ENCODE results near the gene FHL5.
"Not testable (repeated sequence)": the region's sequence is repeated elsewhere in the genome, so short reads cannot be mapped to it uniquely, and the experiment has no call there.

Gene FHL5

DNA sequence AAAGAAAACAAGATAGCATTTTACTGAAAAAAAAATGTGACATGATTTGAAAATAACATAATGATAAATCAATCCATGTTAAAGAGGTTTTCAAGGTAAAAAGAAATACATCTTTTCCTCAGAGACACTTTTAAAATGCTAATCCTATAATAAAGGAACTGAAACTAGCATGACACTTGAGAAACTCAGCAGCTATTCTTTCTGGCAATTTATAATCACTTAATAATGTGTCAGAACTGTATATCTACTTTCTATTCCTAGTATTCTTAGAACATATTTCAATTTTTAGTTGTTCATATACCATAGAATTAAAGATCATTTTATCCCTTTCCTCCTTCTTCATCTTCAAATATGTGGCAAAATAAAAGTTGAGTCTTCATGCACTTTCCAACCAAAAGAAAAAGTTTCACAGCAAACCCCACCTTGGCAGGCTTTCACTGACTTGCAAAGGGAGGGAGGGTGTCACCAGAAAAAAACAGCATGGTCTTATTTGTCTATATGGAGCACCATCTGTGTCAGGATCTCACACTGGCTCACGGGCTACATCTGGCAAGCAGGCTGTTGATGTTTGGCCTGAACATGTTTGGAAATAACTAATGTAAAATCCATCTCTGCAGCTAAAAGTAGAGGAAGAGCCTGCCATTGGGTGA is 48.5 kb downstream of the FHL5 start:
- DNase-seq (ENCODE audit: low spot score) = no peak

DNA sequence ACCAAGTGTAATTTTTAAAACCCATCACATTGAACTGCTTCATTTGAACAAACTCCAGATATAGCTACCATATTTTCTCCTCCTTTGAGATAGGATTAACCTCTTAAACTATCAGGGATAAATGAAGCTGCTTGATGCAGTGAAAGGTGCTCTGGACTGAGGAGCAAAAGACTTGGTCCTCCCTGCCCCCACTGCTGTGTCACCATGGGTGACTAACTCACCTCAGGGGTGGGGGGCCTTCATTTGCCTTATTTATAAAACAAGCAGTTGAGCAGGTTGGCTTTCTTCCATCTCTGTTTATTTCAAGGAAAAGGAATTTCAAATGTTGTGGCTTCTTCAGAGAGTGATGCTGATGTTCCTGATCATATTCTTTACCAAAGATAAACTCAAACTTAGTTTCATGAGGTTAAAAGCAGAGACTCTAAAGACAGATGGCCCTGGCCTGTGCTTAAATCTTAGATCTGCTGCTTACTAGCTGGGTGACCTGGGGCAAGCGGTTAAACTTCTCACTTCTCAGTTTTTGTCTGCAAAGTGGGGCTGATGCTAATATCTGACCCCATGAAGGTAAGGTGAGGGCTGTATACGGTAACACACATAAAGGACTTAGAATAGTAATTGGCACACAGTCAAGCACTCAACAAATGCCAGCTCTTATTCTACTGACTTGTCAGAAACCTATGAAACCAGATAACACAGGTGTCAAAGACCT is 50.5 kb downstream of the FHL5 start:
- no peak for DNase-seq (ENCODE audit: low spot score)

DNA sequence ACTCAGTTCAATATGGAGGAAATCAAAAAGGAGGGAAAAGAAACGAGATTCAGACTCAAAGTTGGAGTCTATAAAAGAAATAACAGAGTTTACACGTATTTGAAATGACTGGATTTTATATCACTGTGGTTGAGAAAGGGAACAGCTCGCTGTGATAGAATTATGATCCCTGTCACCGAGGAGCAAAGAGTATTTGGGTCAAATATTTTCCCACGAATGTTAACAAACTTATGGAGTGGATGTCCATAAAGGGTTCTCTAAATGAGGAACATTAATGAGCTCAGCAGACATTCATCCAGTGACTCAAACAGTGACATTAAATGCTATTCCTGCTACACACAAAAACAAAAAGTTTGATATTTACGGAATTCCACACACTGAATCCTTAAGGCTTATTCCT is 57.9 kb downstream of the FHL5 start:
- DNase-seq (ENCODE audit: low spot score) = no peak

DNA sequence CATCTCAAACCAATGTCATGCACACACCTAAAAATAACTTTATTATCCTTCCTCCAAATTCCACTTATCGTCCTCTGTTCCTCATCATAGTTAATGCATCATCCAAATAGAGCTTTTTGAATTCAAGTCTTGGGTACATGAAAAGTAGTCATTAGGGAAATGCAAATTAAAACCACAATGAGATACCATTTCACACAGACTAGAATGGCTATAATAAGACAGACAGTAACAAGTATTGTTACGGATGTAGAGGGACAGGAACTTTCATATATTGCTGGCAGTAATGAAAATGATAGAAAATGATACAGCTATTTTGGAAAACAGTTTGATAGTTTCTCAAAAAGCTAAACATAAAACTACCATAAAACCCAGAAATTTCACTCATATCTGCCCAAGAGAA is 59.1 kb downstream of the FHL5 start:
- no peak for DNase-seq (ENCODE audit: low spot score)

DNA sequence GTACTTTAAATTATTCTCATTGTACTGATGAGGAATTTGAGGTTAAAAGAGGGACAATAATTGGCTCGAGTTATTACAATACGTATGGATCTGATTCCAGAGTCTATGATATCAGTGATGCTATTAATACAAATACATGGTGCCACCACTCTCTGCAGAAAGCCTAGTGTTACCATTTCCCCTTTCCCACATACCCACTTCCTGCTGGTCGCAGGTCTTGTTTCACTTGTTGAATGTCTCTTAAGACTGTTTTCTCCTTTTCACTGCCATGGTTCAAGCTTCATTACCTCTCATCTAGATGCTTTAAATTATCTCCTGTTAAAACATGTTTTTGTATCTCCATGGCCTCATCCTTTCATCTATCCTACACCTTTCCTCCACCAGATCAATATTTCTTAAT is 62.0 kb downstream of the FHL5 start:
- DNase-seq (ENCODE audit: low spot score) = no peak

DNA sequence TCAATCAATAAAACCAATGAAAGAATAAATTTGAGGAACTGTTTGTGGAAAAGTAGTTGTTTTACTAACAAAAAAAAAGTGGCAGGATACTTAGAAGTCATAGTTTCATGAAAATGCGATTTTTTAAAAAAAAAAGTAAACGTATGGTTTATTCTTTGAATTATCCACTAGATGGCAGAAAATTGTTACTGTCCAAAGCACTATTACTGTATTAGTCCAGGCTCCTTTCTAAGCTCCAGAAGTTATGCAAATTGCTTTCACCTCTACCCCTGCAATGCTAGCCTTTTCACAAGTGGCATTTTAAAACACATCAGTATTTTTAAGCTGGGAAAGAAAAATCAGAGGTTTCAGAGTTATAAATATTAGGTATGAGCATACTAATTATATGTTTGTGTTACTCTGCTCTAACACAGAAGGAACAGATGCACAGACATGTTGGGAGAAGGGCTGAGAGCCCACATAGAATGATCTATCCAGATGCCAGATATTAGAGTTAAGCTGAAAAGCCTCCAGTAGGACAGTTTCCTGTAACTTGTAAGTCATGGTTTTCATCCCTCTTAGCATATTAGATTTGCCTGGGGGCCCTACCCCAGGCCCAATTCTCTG is 63.9 kb downstream of the FHL5 start:
- peak; percentile 49 for DNase-seq (ENCODE audit: low spot score)

DNA sequence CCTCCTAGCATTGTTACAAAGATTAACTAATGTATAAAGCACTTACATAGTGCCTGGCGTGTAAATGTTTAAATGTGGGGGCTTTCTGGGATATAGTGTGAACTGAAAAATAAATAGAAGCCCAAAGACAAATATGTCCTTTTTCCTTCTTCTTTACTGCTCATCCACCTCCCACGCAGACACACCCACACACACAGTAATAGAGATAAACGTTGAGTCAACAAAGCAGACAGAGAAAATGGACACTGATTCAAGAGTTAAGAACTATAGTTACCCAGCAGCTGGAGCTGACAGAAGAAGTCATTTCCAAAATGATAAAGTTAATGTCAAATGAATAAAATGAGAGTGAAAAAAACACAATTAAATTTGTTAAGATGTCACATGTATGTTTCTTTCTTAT is 68.3 kb downstream of the FHL5 start:
- no peak for DNase-seq (ENCODE audit: low spot score)

DNA sequence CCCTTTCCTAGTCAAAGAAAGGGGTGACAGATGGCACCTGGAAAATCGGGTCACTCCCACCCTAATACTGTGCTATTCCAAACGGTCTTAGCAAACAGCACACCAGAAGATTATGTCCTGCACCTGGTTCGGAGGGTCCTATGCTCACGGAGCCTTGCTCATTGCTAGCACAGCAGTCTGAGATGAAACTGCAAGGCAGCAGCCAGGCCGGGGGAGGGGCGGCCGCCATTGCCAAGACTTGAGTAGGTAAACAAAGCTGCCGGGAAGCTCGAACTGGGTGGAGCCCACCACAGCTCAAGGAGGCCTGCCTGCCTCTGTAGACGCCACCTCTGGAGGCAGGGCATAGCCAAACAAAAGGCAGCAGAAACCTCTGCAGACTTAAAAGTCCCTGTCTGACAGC is 75.1 kb downstream of the FHL5 start:
- not testable (repeated sequence) for DNase-seq (ENCODE audit: low spot score)

DNA sequence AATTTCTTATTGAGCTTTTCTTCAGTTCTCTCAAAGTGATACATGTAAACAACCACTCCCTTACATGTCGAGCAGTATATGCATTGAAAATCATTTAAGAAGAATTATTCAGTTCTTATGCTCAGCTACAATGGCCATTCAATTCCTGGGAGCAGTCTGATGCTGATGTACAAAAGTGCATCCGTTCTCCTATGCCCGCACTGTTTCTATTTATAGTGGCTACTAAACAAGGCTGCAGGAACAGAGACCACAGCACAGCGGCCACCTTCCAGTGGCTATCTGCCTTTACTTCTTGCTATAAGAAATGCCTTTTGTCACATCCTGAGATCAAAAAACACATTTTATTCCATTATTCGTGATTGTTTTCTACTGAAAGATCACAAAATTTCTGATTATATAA is 82.2 kb downstream of the FHL5 start:
- no peak for DNase-seq (ENCODE audit: low spot score)

DNA sequence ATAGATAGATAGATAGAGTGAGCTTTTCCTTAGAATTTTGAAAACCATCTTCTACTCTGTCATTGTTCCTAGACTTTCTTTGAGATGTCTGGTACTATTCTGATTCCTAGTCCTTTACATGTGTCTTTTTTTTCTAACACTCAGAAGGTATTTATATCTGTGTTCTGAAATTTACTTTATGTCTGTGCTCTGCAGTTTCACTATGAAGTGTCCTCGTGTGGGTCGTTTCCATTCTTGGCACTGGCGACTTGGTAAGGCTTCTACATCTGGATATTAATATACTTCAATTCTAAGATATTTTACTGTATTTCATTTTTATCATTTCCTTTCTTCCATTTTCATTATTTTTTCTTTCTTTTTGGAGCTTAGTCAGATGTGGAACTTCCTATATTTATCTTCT is 87.0 kb downstream of the FHL5 start:
- DNase-seq (ENCODE audit: low spot score) = no peak

DNA sequence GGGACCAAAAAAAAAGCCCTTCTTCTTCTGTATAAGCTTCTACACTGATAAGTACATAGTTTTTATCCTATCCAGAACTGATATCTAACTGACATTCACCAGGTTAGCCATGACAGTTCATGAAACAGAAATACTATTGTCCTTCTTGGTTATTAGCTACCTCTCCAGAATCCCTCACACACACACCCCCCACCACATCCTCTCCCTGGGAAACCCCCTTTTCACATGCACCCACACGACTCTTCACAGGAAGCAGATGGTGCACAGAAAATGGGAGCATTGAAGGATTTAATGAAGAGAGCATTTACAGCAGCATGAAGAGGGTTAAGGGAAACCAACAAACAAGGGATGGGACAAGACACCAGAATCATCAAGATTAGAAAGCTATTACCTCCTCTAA is 88.9 kb downstream of the FHL5 start:
- no peak for DNase-seq (ENCODE audit: low spot score)

DNA sequence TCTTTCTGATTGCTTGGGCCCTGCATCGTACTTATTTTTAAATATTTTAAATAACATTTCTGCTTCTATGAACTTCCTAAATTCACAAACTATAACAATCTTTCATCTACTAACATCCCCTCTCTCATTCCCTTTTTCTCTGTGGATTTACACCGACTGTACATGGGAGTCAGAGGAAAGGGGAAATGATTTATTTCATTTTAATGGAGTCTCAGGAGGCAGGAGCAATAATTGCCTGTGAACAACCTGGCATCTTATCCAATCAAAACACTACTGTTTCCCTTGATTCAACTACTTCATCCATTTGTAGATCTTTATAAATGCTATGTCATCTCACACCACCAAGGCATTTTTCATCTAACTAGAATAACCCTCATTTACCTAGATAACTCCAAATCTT is 89.6 kb downstream of the FHL5 start:
- no peak for DNase-seq (ENCODE audit: low spot score)

DNA sequence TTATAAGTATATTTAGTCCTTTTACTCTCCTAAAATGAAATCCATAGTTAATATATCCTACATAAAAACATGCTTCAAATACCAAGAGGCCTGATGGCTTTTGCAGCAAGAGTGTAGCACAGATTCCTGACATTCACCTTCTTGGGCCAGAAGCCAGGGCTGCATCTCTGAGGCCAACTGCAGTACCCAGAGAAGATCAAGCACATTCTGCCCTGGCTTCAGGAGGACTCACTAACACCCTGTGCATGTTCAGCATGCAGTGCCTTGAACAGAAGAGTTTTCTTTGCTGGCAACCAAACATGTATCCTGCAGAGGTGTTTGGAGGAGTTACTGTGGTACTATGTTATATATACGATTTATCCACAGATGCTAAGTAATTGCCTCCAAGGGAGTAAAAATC is 90.3 kb downstream of the FHL5 start:
- no peak for DNase-seq (ENCODE audit: low spot score)

DNA sequence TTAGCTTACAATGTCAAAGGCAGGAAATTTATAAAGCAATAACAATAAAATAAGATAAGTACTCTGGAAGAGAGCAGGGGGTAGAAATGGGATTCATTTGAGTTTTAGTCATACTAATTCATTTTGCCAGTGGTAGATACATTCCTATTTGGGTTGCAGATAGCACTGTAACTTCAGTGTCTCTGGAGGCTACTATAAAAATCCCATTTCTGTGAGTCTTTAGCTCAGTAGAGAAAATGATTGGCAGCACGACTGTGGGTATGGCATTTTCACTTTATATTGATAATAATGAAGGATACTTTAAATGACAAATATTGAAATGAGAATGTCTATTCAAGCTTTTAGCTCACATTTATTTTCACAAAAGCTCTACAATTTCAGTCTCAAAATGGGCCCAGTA is 93.6 kb downstream of the FHL5 start:
- no peak for DNase-seq (ENCODE audit: low spot score)

DNA sequence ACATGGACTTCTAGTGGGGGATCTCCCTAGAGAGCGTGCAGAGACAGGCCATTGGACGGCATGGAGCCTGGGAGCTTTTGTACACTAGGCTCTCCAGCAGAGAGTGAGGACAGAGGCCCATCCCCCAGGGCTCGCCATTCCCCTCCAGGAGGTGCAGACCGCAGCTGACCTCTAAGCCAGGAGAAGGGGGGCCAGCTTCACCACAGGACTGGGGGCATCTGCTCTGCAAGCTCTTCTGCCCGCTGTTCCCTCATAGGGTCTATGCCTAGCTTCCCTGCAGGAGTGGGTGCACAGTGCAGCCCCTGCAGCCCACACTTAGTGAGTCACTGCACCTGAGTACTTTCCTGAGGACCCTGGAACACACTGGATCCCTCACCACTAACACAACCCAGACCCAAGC is 94.4 kb downstream of the FHL5 start:
- no peak for DNase-seq (ENCODE audit: low spot score)

DNA sequence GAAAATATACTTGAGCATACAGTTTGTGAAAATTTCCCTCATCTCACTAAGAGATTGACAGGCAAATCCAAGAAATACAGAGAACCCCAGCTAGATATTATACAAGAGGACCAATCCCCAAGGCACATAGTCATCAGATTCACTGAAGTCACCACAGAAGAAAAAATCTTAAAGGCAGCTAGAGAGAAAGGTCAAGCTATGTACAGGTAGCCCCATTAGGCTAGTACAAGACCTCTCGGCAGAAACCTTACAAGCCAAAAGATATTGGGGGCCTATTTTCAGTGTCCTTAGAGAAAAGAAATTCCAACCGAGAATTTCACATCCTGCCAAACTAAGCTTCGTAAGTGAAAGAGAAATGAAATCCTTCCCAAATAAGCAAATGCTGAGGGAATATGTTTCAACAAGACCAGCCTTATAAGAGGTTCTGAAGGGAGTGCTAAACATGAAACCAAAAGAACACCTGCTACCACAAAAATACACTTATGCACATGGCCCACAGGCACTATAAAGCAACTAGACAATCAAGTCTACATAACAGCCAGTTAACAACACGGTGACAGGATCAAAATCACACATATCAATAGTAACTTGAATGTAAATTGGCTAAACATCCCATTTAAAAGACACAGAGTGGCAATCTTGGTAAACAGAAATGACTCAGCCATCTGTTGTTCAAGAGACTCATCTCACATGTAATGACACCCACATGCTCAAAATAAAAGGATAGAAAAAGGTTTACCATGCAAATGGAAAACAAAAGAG is 96.3 kb downstream of the FHL5 start:
- DNase-seq (ENCODE audit: low spot score) = no peak
